GM04504 (cell line): ENCODE results near the gene EIF5AL1.

Experiments
- DNase-seq: peaks from one replicate; pipeline ENCODE4 v3.0.0-alpha.2; 2012; ENCODE audit warnings: low read depth

Gene EIF5AL1

DNA sequence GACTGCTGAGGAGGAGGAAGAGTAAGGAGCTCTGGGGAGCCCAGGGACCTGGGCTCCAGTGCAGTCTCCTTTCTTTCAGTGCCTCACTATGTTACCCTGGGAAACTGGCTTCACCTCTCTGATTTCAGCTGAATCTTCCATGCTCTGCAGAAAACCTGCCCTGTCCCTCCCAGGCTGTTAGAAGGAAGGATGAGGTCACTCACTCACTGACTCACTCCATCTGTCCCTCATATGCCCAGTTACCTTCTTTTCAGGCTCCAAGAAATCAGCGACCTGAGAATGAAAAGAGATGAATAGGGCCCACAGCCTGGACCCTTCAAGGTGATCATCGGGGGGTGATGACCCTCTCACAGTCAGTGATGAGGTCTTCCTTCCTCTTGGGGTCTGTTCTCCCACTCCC, 47.4 kb downstream of the EIF5AL1 start:
- peak; percentile 26 for DNase-seq

DNA sequence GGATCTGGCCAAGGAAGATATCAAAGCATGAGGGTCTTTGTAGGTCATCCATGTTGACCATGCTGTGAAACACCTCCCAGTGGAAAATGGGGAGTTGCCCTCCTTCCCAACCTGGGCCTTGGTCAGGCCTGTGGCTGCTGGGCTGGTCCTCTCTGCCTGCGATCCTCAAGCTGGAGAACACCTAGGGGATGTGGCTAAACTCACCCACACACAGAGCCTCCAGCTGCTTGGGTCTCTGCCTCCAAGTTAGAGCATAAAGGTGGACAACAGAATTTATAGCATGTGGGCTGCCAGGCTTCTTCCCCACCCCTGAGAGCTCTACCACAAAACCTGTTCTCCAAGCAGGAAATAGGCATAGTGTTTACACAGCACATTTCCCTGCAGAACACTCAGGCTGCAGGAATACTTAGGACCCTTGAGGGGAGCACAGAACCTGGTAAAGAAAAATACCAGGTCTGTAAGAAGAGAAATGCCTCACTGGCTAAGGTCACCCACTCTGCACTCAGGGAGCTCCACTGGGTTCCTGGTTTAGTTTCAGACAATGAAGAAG, 47.9 kb downstream of the EIF5AL1 start, which contains the start of gene SFTPA2:
Gene SFTPA2, minus strand, starts transcription at position 248 of the 550 bp plus-strand sequence. CDS start 924 bp downstream, outside the sequence.
- DNase-seq = no peak

DNA sequence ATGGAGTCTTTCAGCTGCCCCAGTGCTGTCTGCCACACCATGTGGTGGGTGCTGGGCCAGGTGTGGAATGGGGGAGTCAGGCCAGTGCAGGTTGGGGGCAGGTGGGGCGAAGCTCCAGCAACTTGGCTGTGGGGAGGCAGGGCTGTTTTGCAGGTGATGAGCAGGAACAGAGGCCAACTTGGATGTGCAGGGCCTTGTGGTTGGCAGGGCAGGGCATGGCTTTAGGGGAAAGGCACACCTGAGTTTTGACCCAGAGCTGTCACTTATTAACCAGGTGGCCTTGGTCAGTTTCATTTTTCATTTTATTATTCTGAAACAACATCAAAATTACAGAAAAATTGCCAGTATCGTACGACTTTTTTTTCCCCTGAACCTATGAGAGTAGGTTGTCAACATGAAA, 48.9 kb downstream of the EIF5AL1 start:
- no peak for DNase-seq

DNA sequence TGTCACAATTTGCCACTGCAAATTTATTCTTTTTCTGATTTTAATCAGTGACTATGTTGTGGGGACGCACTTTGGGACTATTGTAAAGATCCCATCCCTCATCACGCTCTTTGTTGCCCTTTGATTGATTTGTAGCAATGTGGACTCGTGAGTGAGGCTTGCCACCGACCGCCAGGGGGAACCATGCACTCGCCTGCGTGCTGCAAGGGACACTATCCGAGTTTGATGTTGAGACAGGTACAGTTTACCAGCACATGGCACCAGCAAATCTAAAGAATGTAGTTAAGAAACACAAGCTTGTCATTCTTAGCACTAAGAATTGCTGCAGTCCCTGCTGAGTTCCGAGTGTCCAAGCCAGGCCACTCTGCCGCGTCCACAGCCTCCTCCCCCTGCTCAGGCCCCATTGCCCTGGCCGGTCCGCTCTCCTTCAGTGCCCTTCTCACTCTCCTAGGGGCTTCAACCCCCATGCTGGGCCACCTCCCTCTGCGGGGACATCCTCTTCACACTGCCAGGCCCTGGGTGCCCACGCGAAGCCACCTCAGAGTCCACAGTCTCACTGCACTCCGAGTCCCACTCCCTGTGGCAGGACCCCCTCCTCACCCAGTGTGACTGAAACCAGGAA, 49.9 kb downstream of the EIF5AL1 start:
- peak; percentile 23 for DNase-seq

DNA sequence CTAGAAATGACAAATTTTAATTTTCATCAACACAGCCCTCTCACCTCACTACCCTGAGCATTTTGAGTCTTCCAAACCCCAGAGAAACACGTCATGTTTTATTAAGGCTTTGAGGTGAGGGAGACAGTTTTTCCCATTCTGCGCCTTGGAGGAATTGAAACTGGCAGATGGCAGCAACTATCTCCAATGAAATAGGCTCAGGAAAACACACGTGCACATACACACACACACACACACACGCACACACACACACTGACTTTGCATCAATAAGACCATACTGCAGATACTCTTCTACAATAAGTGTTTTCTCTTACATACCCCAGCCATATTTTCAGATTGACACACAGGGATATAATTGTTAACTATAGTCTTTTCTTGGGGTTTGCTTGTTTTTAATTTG, 51.1 kb downstream of the EIF5AL1 start:
- DNase-seq = no peak
